Activated T-cell treated with anti-CD3 and anti-CD28 coated beads for 4 hours (primary cell): Measurements from ENCODE around the gene SLC38A10.

Experiments
- DNase-seq: peaks from one replicate; pipeline ENCODE4 v3.0.0-alpha.2; 2020

SLC38A10 gene

DNA sequence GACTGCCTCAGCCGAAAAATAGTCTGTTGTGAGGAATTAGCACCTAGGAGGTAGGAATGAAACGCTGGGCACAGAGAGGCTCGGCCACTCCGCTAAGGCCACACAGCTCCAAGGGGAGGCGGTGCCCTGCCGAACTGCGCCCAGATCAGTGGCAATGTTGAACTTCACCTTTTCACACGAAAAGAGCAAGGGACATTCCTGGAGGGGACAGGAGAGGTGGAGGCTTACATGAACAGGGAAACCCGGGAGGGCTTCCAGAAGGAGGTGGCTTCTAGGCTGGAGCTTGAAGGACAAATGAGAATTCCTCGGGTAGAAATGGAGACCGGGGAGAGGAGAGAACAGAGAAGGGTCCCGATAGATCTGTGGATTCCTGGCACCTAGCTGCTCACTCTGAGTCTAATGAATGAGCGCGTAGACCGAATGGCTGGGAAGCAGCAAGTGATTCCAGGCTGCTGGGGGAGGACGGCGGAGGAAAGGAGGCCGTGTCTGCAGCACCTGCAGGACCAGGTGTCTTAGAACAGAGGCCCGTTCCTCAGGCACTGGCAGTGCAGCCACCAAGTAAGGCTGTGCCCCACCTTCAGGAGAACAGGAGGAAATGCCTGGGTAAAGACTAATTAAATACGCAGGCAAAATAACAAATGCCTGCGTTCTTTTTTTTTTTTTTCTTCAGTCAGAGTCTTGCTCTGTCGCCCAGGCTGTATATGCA lies 722 bp upstream of the SLC38A10 start:
- peak; percentile 25 for DNase-seq

DNA sequence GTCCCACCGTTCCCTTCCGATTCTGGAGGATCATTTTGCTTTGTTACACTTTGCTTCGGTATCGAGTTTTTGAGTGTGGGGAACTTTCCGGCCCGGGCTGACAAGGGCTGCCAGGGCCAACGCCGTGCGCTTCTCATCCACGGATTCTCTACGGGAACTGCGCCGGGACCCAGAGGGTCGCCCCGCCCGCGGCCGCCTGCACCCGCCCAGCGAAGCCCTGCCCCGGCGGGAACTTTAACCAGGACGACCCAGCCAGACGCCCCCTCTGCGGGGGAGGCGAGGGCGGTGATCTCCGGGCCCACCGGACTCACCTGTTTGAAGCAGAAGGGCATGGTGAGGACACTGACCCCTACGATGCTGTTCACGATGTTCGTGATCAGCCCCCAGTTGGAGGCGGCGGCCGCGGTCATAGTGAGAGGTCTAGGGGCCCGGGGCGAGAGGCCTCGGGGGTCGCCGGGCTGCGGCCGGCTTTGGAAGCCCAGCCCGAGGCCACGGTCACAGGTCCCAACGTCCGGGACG lies 536 bp downstream of the SLC38A10 start:
- no peak for DNase-seq

DNA sequence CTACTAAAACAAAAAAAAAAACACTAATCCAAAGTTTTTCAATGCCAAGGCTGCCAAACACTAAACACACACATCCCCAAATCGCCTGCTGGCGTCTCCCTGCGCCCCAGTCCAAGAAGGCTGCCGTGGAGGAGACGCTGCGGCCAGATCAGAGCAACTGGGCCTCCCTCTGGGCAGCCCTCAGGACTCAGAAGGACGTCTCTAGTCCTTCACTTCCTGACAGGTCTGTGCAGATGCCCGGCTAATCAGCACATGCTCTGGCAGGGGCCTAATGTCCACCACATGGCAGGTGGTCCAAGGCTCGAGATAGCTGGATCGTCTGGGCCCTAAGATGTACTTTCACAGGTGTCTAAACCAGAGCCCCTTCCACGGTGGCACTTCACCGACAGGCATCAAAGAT lies 2.7 kb downstream of the SLC38A10 start:
- DNase-seq = no peak

DNA sequence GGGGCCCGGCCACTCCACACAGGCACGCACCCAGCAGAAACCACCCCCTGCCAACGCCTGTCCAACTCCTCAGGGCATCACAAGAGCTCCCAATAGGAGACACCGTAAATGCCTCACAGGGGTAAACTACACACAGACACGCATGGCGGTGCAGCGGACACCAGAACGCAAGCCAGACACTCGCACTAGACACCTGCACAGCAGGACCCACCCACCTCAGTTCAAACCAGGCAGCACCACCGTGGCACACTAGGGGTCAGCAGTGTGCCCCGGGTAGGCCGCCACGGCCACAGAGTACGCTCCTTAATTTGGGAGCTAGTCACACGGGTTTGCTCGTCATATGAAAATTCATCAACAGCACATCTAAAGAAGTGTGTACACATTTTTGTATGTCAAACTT lies 3.4 kb downstream of the SLC38A10 start:
- peak; percentile 64 for DNase-seq

DNA sequence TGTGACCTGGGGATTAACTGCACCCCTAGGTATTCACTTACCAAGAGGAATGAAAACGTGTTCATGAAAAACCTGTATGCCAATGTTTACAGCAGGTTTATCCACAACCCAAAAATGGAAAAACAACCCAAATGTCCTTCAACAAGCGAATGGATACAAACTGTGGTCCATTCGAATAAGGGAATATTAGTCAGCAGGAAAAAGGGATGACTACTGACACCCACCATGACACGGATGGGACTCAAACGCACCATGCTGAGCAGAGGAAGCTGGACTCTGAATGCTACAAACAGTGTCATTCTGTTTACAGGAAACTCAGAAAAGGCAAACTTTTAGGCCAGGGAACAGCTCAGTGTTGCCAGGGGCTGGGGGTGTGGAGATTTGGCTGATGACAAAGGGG lies 4.9 kb downstream of the SLC38A10 start:
- no peak for DNase-seq

DNA sequence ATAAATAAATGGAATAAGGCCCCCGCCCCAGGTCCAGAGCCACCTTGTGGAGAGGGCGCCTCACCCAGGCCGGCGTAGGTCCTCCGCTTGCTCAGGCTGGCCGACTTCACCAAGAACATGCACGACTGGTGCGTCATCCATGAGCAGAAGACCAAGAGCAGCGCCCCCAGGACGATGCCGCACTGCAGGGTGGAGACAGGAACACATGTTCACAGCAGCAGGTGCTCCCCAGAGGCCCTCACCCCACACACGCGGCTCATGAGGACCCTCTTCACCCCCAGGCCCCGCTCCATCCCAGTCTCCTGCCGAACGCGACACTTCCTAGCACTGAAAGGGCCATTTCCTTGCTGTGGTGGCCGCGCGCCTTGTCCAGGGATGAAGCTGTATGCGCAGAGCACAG lies 5.5 kb downstream of the SLC38A10 start:
- no peak for DNase-seq

DNA sequence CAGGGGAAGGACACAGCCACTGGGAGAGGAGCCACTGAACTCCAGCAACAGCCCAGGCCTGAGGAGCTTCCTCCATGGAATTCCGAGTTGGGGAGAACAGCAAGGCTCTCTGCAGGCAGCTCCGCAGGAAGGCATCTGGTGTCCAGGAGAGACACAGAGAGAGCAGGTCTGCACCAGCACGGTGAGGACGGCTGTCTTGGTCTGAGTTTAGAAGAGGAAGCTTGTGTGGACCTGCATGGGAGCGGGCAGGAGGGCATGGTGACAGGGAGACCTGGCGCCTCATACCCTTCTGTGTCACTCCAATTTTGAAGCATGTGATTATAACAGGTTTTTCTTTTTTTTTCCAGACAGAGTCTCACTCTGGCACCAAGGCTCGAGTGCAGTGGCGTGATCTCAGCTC lies 6.4 kb downstream of the SLC38A10 start:
- no peak for DNase-seq

DNA sequence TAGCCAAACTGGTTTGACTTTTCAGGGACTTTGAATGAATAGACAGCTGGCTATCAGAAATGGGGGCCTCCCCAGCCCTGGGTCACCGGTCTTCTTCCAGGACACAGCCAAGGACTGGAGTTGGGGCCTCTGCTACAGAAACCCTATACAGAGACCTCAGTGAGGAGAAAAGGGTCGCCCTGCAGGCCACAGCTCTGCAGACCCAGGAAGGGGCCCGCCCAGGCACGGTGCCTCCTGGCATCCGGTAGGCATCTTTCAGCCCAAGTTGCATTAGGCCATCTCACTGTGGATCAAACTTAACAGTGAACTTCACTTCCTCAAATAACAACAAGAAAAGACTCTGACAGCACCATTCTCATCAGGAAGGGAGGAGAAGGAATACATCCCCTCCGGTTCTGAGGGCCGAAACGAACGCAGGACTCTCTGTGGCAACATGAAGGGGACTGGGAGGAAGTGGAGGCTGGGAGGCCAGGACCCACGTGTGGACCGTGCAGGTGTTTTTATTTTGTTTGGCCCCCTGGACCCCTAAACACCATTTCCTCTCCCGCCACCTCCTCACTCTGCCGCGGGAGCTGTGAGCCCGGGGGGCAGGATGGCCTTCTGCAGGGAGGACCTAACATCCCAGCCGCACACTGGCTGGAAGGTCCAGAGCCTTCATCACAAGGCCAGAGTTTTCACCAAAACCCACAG lies 7.2 kb downstream of the SLC38A10 start:
- DNase-seq = no peak

DNA sequence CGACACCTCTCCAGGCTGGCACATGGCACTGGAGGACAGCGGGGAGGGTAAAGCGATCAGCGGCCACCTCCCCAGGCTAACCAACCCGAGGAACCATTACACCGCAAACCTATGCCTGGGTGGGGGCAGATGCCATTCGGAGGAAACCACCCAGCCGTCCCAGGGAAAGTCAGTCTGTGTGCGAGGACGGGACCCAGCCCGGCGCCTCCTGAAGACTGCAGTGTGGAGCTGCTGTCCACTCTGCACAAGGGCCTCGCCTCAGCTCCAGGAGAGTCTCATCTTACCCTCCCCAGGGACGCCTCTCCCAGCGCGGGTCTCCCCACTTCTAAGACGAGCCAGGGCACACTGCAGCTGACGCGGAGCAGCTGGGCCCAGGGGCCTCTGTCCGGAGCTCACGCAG lies 8.0 kb downstream of the SLC38A10 start:
- no peak for DNase-seq

DNA sequence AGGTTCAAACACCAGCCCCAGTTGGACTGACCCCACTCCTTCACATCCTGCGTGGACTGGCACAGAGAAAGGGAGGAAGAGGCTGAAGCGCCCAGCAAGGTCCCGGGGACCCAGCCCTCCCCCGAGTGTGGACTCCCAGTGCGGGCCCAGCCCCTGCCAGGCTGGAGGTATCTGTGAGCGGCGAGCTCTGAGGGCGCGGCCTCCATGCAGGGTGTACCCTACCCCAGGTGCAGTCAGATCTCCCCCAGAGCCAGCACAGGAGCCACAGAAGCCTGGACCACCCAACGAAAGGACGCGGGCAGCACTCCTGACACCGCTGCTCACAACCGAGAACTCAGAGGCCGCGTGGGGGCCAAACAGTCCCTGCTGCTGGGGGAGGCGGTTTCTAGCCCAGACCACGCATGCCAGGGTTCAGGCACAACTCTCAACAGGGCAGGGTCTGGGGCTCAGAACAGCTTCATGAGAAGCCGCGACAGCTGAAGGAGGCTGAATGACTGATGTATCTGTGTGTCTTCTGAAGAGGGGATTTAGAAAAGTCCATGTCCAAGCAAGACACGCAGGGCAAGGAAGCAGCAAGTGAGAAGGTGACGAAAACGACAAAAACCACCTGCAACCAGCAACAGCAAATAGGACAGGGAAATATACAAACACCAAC lies 8.5 kb downstream of the SLC38A10 start:
- DNase-seq = no peak

DNA sequence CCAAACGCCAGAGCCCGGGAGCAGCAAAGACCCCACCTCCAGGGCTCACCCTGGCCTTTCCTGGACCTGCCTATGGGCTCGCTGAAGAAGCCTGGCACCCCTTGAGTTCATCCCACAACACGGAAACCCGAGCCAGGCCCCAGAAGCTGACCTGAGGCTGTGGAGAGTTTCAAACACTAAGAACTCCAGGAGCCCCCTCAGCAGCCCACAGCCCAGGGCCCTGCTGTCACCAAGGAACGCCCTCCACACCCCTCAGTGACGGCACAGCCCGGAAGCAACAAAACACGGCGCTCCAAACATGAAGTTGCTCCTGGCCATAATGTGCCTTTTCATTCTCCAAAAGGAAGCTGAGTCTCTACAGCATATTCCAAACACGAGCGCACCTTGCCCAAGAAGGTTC lies 9.2 kb downstream of the SLC38A10 start:
- DNase-seq = no peak

DNA sequence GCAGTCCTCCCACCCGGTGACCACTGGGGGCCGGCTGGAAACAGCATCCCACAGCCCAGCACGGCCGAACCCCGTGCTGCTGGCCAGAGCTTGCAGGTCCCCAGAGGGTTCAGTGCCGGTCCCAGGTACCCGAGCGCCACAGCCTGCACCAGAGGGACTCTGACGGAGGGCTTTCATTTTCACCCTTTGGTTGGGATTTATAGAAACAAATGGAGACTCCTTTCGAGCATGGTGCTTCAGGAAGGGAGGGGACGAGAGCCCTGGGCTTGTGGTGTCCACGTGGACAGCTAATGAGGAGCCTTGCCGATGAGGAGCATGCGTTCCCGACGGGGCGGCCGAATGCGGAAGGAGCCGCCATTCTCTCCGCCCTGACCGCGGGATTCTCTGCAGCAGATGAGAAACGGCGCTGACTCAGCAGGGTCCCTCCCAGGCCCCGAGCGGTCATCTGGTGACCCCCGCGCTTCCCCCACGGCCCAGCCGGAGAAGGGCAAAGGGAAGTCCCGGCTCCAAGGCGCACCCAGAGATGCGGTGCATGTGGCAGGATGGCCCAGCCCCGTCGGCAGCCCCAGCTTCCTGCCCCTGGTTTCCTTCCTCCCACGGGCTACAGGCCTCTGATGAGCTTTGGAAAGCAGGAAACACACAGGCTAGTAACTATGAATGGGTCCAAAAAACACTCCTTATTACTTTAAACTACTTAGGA lies 9.8 kb downstream of the SLC38A10 start:
- DNase-seq = peak; percentile 17

DNA sequence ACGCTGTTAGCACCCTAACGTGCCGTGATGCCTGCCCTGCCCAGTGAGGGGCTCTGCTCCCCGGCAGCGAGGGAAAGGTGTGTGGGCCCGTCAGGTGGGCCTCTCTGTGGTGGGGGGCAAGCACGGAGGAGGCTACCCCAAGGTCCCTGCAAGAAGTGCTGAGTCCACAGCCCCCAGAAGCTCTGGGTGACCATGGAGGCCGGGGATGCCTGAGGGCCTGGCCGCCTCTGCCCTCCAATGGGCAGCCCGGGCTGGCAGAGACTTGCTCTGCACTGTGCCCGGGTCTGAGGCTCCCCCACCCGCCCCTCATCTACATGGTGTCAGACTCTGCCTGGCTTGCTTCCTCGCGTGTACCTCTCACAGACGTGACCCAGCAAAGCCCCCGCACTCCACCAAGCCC lies 12.2 kb downstream of the SLC38A10 start:
- DNase-seq = no peak

DNA sequence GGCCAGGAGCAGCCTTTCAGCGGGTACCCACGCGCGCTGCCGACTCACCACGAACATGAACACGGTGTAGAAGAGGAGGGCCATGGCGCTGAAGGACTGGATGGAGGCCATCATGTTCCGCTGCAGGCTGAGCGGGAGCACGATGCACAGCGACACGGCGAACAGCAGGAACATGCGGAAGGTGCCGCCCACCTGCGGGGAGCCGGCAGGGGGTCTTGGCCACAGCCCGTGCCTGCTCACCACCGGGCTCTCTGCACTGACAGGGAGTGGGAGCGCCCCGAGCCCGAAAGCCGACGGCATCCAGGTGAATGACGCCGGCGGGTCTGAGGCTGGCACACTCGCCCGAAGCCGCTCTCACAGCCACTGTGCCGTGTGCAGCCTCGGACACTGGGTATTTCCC lies 13.0 kb downstream of the SLC38A10 start:
- DNase-seq = no peak

DNA sequence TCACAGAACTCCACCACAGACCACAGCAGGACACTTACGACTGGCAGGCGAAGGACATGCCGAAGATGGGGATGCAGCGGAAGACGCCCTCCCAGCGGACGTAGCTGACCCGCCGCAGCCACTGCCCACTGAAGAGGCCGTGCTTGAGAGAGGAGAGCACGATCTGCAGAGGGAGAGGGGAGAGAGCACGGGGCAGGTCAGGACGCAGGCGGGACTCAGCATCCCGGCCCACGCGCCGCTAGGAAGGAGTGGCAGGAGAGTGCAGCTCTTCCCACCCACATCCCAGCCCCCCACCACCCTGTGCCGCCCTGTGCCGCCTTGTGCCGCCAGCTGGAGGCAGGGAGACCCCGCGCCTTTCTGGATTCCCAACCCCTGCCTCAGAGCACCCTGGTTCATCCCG lies 14.5 kb downstream of the SLC38A10 start:
- DNase-seq = no peak

DNA sequence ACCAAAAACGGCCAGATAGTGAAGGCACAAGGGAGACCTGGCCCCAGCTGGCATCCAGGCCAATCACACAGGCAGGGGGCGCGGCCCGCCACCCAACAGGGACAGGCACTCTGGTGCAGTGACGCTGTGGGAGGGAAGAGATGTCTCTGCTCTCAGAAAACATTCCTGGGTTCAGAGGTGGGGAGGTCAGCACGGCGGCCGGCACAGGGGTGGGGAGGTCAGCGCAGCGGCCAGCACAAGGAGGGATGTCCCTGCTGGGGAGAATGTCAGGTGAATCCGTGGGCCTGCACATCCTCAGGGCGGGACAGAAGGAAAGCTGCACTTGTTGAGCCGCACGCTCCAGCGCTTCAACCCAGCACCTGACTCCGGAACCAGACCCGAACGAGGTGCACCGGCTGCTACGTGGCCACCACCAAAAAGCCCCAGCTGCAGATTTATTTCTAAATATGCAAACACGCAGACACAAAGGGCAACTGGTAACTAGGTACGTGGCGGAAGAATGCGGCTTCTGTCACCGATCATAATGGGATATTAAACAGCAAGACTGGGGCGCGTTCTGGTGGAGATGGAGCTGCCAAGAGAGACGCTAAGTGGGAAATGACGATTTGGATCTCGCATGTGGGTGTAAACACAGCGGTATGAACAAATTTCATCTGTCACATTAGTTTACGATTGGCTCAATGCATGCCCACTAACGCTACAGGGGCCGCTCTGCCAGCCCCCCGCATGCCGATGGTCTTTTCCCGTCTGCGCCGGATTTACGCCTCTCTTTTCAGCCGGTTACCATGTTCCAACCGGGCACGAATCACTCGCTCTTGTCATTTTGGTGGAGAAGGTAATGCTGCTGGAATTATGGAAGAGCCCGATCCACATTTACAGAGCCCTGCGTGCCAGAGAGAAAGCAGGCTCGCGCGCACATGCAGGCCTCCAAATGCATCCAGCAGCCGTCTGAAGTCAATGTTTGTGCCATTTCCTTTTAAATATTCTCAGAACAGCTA lies 15.5 kb downstream of the SLC38A10 start:
- no peak for DNase-seq

DNA sequence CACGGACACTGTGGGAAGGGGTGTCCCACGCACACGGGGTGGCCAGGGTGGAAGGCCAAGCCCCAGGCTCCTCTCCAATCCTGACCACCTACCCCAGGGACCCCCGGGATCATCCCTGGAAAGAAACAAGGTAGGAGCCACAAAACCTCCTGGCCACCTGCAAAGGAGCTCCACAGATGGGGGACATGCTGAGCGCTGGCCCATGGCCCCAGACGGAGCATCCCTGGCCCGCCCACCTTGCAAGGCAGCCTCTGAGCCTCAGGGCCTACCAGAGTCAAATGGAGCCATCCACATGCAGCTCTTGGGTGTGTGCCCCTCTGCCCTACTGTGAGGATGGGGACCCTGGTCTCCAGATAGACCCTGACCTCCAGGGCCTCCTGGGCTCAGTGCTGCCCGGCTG lies 16.3 kb downstream of the SLC38A10 start:
- no peak for DNase-seq

DNA sequence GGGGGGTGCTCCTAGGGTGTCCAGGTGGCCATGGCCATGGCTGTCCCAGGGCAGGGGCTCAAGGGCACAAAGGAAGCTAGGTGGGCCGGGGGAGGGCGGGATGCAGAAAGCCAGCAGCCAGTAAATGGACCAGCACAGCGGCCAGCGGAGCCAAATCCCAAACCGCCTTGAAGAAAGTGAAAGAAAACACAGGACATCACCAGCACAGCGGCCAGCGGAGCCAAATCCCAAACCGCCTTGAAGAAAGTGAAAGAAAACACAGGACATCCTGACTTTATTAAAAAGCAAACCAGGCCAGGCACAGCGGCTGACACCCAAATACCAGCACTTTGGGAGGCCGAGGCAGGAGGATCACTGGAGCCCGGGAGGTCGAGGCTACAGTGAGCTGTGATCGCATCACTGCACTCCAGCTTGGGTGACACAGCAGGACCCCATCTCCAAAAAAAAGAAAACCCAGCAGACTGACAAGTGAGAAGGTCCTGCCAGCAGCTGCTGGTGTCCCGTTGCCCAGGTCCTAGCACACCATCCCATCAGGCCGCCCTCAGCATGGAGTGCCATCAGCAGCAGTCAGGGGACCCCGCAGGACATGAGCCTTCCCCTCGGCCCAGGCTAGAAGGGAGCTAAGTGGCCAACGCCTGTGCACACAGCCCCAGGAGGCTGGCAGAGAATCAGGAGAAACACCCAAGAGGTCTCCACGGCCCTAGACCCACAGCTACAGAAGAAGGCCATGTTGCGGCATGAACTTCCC lies 17.0 kb downstream of the SLC38A10 start:
- no peak for DNase-seq

DNA sequence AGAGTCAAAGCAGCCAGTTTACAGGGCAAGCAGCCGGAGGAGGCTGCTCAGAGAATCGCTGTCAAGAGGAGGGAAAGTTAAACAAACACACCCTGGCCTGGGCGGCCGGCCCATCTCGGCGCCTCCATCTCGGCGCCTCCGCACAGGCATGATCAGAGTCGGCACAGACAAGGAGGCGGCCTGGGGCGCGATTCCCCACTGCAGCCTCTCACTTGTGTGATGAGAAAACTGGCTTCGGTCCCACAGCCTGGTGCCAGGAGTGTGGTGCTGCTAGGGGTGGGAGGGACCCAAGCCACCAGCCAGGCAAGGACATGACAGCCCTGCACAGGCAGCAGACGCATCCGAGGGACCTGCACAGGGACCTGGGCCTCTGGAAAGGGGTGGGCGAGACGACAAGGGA lies 17.7 kb downstream of the SLC38A10 start:
- DNase-seq = no peak

DNA sequence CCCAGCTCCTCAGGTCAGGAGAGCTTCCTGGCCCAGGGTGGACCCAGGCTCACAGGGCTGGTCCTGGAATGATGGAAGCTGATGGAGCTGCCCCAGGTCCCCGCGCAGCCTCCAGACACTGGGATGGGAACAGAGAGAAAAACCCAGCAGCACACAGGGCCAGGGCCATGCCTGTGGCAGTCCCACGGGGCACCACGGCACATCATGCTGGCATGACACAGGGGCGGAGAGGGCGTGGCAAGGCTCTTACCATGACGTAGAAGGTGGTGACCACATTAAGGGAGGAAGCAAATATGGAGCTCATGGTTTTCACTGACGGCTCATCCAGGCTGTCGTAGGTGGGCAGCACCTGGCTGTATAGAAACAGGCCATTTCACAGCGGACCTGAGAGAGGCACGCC lies 18.3 kb downstream of the SLC38A10 start:
- DNase-seq = no peak

DNA sequence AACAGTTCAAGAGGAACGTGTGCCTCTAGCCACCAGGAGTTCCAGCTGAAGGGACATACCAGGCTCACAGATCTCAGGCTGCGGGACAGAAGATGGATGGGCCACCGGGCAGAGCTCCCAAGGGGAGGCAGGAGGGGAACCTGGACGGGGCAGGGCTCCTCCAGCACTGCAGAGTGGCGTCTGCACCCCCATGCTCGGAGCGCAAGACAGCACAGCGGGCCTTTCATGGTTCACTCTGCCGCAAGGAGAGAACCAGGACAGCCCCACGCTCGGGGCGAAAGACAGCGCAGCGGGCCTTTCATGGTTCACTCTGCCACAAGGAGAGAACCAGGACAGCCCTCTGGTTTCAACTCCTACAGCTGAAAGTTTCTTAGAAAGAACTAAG lies 20.6 kb downstream of the SLC38A10 start:
- no peak for DNase-seq
